Large intestine (tissue), 3 donors: ENCODE measurements around the gene ASTN1. TPM values are rescaled to one million over a fixed set of nuclear protein-coding genes. Genes with fewer than 3 reads are reported as not detected.

ENCODE experiments used
- DNase-seq, 2 donors: peaks; one replicate each; pipeline versions ENCODE4 v3.0.0 to v3.0.0-alpha.2; 2013
- H3K27ac ChIP-seq: one replicate; pipeline ENCODE4 v1.5.1; 2013; ENCODE audit warnings: low read length
- H3K27me3 ChIP-seq: 2 replicates; pipeline ENCODE4 v1.6.1; 2013; ENCODE audit warnings: low read length; ENCODE audit not compliant: control insufficient read depth, insufficient read depth
- H3K36me3 ChIP-seq: 2 replicates; pipeline ENCODE4 v1.6.1; 2013; ENCODE audit warnings: low read length; ENCODE audit not compliant: control insufficient read depth, insufficient read depth
- H3K4me1 ChIP-seq: one replicate; pipeline ENCODE4 v1.6.1; 2013; ENCODE audit warnings: low read length; ENCODE audit not compliant: control insufficient read depth, insufficient read depth
- H3K4me3 ChIP-seq: one replicate; pipeline ENCODE4 v1.5.1; 2013; ENCODE audit warnings: low read length
- H3K9me3 ChIP-seq: one replicate; pipeline ENCODE4 v1.6.1; 2013; ENCODE audit warnings: mild to moderate bottlenecking, low read depth, low read length, moderate library complexity; ENCODE audit not compliant: control insufficient read depth
- WGBS: methylation state at CpG from one replicate; pipeline ENCODE4 v1.1.5; 2013; ENCODE audit warnings: low lambda C conversion rate; ENCODE audit not compliant: insufficient coverage; 5-methylcytosine and 5-hydroxymethylcytosine counted together
- polyA plus RNA-seq: library from polyadenylated mRNA; unstranded; fragments of 120-200 nt; gene quantifications from one replicate; pipeline ENCODE4 v1.2.1, GENCODE V29; 2013

The ASTN1 gene
- polyA plus RNA-seq, 1 donor: 3.0 TPM

- H3K27me3 ChIP-seq: peaks cover 3% of the 10 kb centered on the region
- WGBS: no CpG with 5 or more reads among the region's 4 CpGs
Measured at GRCh38 chr1:177116941-177117340, 47.6 kb downstream of the ASTN1 start.

GRCh38 chr1:177106614-177107365 is 57.7 kb downstream of the ASTN1 start:
- WGBS: 80% methylated on average over 1 of the region's 4 CpGs
- H3K9me3 ChIP-seq: no peaks in the 10 kb centered on the region
- DNase-seq: no peak
- no peaks in the 10 kb centered on the region for H3K4me1 ChIP-seq
- H3K36me3 ChIP-seq: no peaks in the 10 kb centered on the region
- H3K27me3 ChIP-seq: no peaks in the 10 kb centered on the region
- no peak overlapping the region for H3K27ac ChIP-seq
- no peak overlapping the region for H3K4me3 ChIP-seq

More at GRCh38 chr1:177116941-177117340, 47.6 kb downstream of the ASTN1 start:
- no peak for DNase-seq
- H3K4me3 ChIP-seq: no peak overlapping the region
- H3K36me3 ChIP-seq: no peaks in the 10 kb centered on the region
- H3K27ac ChIP-seq: no peak overlapping the region
- H3K9me3 ChIP-seq: no peaks in the 10 kb centered on the region
- H3K4me1 ChIP-seq: no peaks in the 10 kb centered on the region

- Histone ChIP-seq H3K27me3 (no peaks in the 10 kb centered on the region), H3K36me3 (no peaks in the 10 kb centered on the region), H3K4me3 (no peak overlapping the region), H3K9me3 (no peaks in the 10 kb centered on the region), H3K27ac (no peak overlapping the region), H3K4me1 (no peaks in the 10 kb centered on the region)
- DNase-seq: no peak
- 100% methylated on average over 1 of the region's 1 CpG for WGBS
Measured at GRCh38 chr1:177106196-177106595, 58.3 kb downstream of the ASTN1 start.

- Histone ChIP-seq H3K36me3 (no peaks in the 10 kb centered on the region), H3K9me3 (no peaks in the 10 kb centered on the region), H3K4me3 (no peak overlapping the region), H3K27me3 (no peaks in the 10 kb centered on the region), H3K27ac (no peak overlapping the region), H3K4me1 (no peaks in the 10 kb centered on the region)
- DNase-seq: no peak
- 100% methylated on average over 1 of the region's 2 CpGs for WGBS
Measured at GRCh38 chr1:177103005-177103852, 61.3 kb downstream of the ASTN1 start.

- Histone ChIP-seq H3K4me1 (no peaks in the 10 kb centered on the region), H3K4me3 (no peak overlapping the region), H3K27ac (no peak overlapping the region), H3K27me3 (no peaks in the 10 kb centered on the region), H3K36me3 (no peaks in the 10 kb centered on the region), H3K9me3 (no peaks in the 10 kb centered on the region)
- no peak for DNase-seq
Measured at GRCh38 chr1:177092001-177092400, 72.5 kb downstream of the ASTN1 start.

- no peak for DNase-seq
- no peaks in the 10 kb centered on the region for H3K27me3 ChIP-seq
- no peaks in the 10 kb centered on the region for H3K4me1 ChIP-seq
- WGBS: 80% methylated on average over 1 of the region's 1 CpG
- H3K4me3 ChIP-seq: no peak overlapping the region
- no peaks in the 10 kb centered on the region for H3K9me3 ChIP-seq
- no peak overlapping the region for H3K27ac ChIP-seq
- H3K36me3 ChIP-seq: no peaks in the 10 kb centered on the region
Measured at GRCh38 chr1:177091040-177091439, 73.5 kb downstream of the ASTN1 start.

GRCh38 chr1:177088966-177089365 is 75.5 kb downstream of the ASTN1 start:
- no peak for DNase-seq
- no peaks in the 10 kb centered on the region for H3K9me3 ChIP-seq
- WGBS: 67% methylated on average over 1 of the region's 5 CpGs
- no peaks in the 10 kb centered on the region for H3K36me3 ChIP-seq
- H3K4me3 ChIP-seq: no peak overlapping the region
- no peaks in the 10 kb centered on the region for H3K27me3 ChIP-seq
- H3K4me1 ChIP-seq: no peaks in the 10 kb centered on the region
- no peak overlapping the region for H3K27ac ChIP-seq

GRCh38 chr1:177082855-177083693 is 81.4 kb downstream of the ASTN1 start:
- Histone ChIP-seq H3K27me3 (no peaks in the 10 kb centered on the region), H3K4me3 (no peak overlapping the region), H3K27ac (no peak overlapping the region), H3K36me3 (no peaks in the 10 kb centered on the region), H3K4me1 (no peaks in the 10 kb centered on the region), H3K9me3 (no peaks in the 10 kb centered on the region)
- WGBS: 75% methylated on average over 1 of the region's 5 CpGs
- DNase-seq: no peak

GRCh38 chr1:177080564-177080963 is 83.9 kb downstream of the ASTN1 start:
- no peak overlapping the region for H3K27ac ChIP-seq
- no peaks in the 10 kb centered on the region for H3K9me3 ChIP-seq
- no peak overlapping the region for H3K4me3 ChIP-seq
- H3K36me3 ChIP-seq: no peaks in the 10 kb centered on the region
- DNase-seq: no peak
- no peaks in the 10 kb centered on the region for H3K4me1 ChIP-seq
- WGBS: 80% methylated on average over 1 of the region's 4 CpGs
- H3K27me3 ChIP-seq: no peaks in the 10 kb centered on the region
